DOHH2 (cell line): ENCODE measurements around the gene UCP3.
"Not testable (repeated sequence)": the region's sequence is repeated elsewhere in the genome, so short reads cannot be mapped to it uniquely, and the experiment has no call there.

Experiments
- H3F3A ChIP-seq: fragments of 200-600 bp; sonication (generic), shearing (Covaris generic); 2 replicates; pipeline ENCODE4 v1.6.0; 2016; ENCODE audit warnings: antibody characterized with exemption, mild to moderate bottlenecking; ENCODE audit not compliant: control insufficient read depth, insufficient read depth
- H3K27ac ChIP-seq: fragments of 200-600 bp; sonication (generic); 2 replicates; pipeline ENCODE4 v1.5.1; 2014; ENCODE audit warnings: low read depth, mild to moderate bottlenecking, low read length, moderate library complexity
- H3K27me3 ChIP-seq: fragments of 200-600 bp; sonication (generic); 2 replicates; pipeline ENCODE4 v1.6.1; 2014; ENCODE audit warnings: mild to moderate bottlenecking, low read length, mixed read lengths; ENCODE audit not compliant: control insufficient read depth
- H3K36me3 ChIP-seq: fragments of 200-600 bp; sonication (generic); 2 replicates; pipeline ENCODE4 v1.6.1; 2014; ENCODE audit warnings: mild to moderate bottlenecking, low read length, moderate library complexity, mixed read lengths; ENCODE audit not compliant: control insufficient read depth
- H3K4me1 ChIP-seq: fragments of 200-600 bp; sonication (generic); 2 replicates; pipeline ENCODE4 v1.6.1; 2014; ENCODE audit warnings: mild to moderate bottlenecking, low read length, mixed read lengths; ENCODE audit not compliant: control insufficient read depth
- H3K4me2 ChIP-seq: fragments of 200-600 bp; sonication (generic); 2 replicates; pipeline ENCODE4 v1.6.0; 2014; ENCODE audit warnings: mild to moderate bottlenecking, low read length, moderate library complexity
- H3K4me3 ChIP-seq: fragments of 200-600 bp; sonication (generic); 2 replicates; pipeline ENCODE4 v1.5.1; 2014; ENCODE audit warnings: mild to moderate bottlenecking, low read length, mixed read lengths
- H3K79me2 ChIP-seq: fragments of 200-600 bp; sonication (generic); 2 replicates; pipeline ENCODE4 v1.6.1; 2014; ENCODE audit warnings: mild to moderate bottlenecking, low read length, mixed read lengths; ENCODE audit not compliant: control insufficient read depth
- H3K9me2 ChIP-seq: fragments of 200-600 bp; sonication (generic); replicated peaks from 2 replicates; pipeline ENCODE4 v1.6.1; 2014; ENCODE audit warnings: mild to moderate bottlenecking, low read length, mixed read lengths; ENCODE audit not compliant: control insufficient read depth
- H3K9me3 ChIP-seq: fragments of 200-600 bp; sonication (generic); 2 replicates; pipeline ENCODE4 v1.6.1; 2014; ENCODE audit warnings: antibody characterized with exemption, low read length, mixed read lengths; ENCODE audit not compliant: control insufficient read depth, insufficient read depth
- H4K20me1 ChIP-seq: fragments of 200-600 bp; sonication (generic); 2 replicates; pipeline ENCODE4 v1.6.0; 2014; ENCODE audit warnings: low read depth, mild to moderate bottlenecking, antibody characterized with exemption, low read length, moderate library complexity; ENCODE audit not compliant: control insufficient read depth, insufficient read depth
- EZH2phosphoT487 ChIP-seq: fragments of 200-600 bp; sonication (generic); IDR thresholded peaks from 2 replicates; pipeline ENCODE4 v1.6.1; 2017; ENCODE audit warnings: borderline replicate concordance, mild to moderate bottlenecking, antibody characterized with exemption, low read length, moderate library complexity, mixed read lengths
- TF ChIP-seq, protein P1 (sequence below): fragments of 200-600 bp; sonication (generic); IDR thresholded peaks from one replicate; pipeline ENCODE4 v1.5.1; 2014; ENCODE audit warnings: antibody characterized with exemption, mild to moderate bottlenecking, low read depth, low read length; ENCODE audit not compliant: poor library complexity, severe bottlenecking

UCP3 gene

GRCh38 chr11:73988227-73988626, 20.7 kb downstream of the UCP3 start:
- Histone ChIP-seq H3K36me3 (no peaks in the 10 kb centered on the region), H3K4me2 (no peak overlapping the region), H3K27me3 (no peaks in the 10 kb centered on the region), H3K79me2 (peaks cover 7% of the 10 kb centered on the region), H3K9me3 (no peaks in the 10 kb centered on the region), H3K27ac (no peak overlapping the region), H3K4me3 (no peak overlapping the region), H3K9me2 (no peaks in the 10 kb centered on the region), H3K4me1 (peaks cover 92% of the 10 kb centered on the region), H3F3A (peaks cover 56% of the 10 kb centered on the region), H4K20me1 (no peaks in the 10 kb centered on the region)
- TF ChIP-seq, protein P1, sequence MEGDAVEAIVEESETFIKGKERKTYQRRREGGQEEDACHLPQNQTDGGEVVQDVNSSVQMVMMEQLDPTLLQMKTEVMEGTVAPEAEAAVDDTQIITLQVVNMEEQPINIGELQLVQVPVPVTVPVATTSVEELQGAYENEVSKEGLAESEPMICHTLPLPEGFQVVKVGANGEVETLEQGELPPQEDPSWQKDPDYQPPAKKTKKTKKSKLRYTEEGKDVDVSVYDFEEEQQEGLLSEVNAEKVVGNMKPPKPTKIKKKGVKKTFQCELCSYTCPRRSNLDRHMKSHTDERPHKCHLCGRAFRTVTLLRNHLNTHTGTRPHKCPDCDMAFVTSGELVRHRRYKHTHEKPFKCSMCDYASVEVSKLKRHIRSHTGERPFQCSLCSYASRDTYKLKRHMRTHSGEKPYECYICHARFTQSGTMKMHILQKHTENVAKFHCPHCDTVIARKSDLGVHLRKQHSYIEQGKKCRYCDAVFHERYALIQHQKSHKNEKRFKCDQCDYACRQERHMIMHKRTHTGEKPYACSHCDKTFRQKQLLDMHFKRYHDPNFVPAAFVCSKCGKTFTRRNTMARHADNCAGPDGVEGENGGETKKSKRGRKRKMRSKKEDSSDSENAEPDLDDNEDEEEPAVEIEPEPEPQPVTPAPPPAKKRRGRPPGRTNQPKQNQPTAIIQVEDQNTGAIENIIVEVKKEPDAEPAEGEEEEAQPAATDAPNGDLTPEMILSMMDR, result no peak
- no peak for TF ChIP-seq EZH2phosphoT487

GRCh38 chr11:73985661-73986060, 23.2 kb downstream of the UCP3 start:
- H3K4me3 ChIP-seq, H3K9me2 ChIP-seq, H3K9me3 ChIP-seq, H3K27me3 ChIP-seq: not testable (repeated sequence)
- Histone ChIP-seq H4K20me1 (peaks cover 14% of the 10 kb centered on the region), H3K27ac (peak overlapping the region; percentile 95), H3K4me2 (peak overlapping the region; percentile 94), H3K4me1 (peaks cover 71% of the 10 kb centered on the region), H3K36me3 (peaks cover 20% of the 10 kb centered on the region), H3K79me2 (peaks cover 30% of the 10 kb centered on the region), H3F3A (peaks cover 51% of the 10 kb centered on the region)

DNA sequence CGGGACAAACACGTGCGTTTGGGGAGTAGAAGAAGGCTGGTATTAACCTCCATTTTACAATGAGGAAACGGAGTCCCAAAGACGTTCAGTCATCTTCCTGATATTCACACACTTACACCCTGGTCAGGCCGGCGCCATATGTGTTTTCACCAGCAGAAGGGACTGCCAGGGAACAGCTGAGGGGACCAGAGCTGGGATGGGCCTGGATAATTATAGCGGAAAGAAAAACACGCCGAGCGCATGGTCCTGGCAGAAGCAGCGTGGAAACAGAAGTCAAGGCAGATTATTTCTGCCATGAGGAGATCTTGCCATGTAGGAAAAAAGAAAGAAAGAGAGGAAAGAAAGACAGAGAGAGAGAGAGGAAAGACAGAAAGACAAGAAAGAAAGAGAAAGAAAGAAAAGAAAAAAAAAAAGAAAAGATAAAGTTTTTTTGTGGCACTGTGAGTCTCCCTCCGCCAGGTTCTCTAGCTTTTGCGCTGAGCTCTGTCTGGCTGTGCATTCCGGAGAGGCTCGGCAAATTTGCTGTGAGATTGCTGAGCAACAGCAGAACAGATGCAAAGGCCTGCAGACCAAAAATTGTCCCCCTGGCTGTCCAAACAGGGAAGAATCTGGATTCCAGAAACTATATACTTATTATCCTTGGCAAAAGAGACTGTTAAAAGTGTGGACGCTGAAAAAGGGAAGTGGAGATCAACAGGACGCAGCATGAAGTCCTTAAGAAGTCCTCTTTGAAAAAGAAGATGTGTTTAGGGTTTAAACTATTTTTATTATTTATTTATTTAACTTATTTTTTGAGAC, 24.9 kb downstream of the UCP3 start:
- peaks cover 72% of the 10 kb centered on the region for H3K4me1 ChIP-seq
- peaks cover 36% of the 10 kb centered on the region for H3K36me3 ChIP-seq
- peak overlapping the region; percentile 99 for H3K4me3 ChIP-seq

More for the DNA sequence above, 24.9 kb downstream of the UCP3 start:
- Histone ChIP-seq H3K27ac (peak overlapping the region; percentile 95), H4K20me1 (peaks cover 26% of the 10 kb centered on the region), H3K27me3 (no peaks in the 10 kb centered on the region), H3K9me2 (no peaks in the 10 kb centered on the region), H3K4me2 (peak overlapping the region; percentile 94), H3K79me2 (peaks cover 47% of the 10 kb centered on the region), H3K9me3 (no peaks in the 10 kb centered on the region), H3F3A (peaks cover 56% of the 10 kb centered on the region)
- no peak for TF ChIP-seq EZH2phosphoT487
- TF ChIP-seq, protein P1, result no peak
